Suprapubic skin (tissue), 4 donors: Measurements from ENCODE around the gene PCDHA1. TPM values are rescaled to one million over a fixed set of nuclear protein-coding genes. Genes with fewer than 3 reads are reported as not detected.
"Not testable (repeated sequence)": the region's sequence is repeated elsewhere in the genome, so short reads cannot be mapped to it uniquely, and the experiment has no call there.

Experiments
- DNase-seq, 2 donors: peaks; one replicate each; pipeline ENCODE4 v3.0.0-alpha.2; 2019; ENCODE audit warnings: low spot score in 2 of 2
- H3K27ac ChIP-seq: fragments of 200-600 bp; sonication (generic); one replicate; pipeline ENCODE4 v1.5.1; 2019
- H3K27me3 ChIP-seq: fragments of 200-600 bp; sonication (generic); one replicate; pipeline ENCODE4 v1.5.1; 2019
- H3K36me3 ChIP-seq: fragments of 200-600 bp; sonication (generic); one replicate; pipeline ENCODE4 v1.5.1; 2019
- H3K4me1 ChIP-seq: fragments of 200-600 bp; sonication (generic); one replicate; pipeline ENCODE4 v1.5.1; 2019
- H3K4me3 ChIP-seq: fragments of 200-600 bp; sonication (generic); one replicate; pipeline ENCODE4 v1.5.1; 2019; ENCODE audit warnings: mild to moderate bottlenecking
- H3K9me3 ChIP-seq: fragments of 200-600 bp; sonication (generic); one replicate; pipeline ENCODE4 v1.5.1; 2019
- EP300 ChIP-seq: sonication (generic); formaldehyde crosslinking; IDR thresholded peaks from one replicate; pipeline ENCODE4 v1.6.1; 2017; ENCODE audit warnings: antibody characterized with exemption
- POLR2A ChIP-seq, 2 donors: fragments of 450-650 bp; IDR thresholded peaks; one replicate each; pipeline ENCODE4 v1.6.1; 2017; ENCODE audit warnings: antibody characterized with exemption in 2 of 2, mild to moderate bottlenecking in 2 of 2, moderate library complexity in 2 of 2
- POLR2AphosphoS5 ChIP-seq, 3 donors: sonication (generic); formaldehyde crosslinking; IDR thresholded peaks; one replicate each; pipeline ENCODE4 v1.6.1; 2017; ENCODE audit warnings: antibody characterized with exemption in 3 of 3
- WGBS: methylation state at CpG from one replicate; pipeline ENCODE4 v1.1.5; 2018; 5-methylcytosine and 5-hydroxymethylcytosine counted together
- total RNA-seq, 4 donors: library from RNA; depleted of rRNA; stranded (reverse); fragments of >200 nt; gene quantifications; one replicate each; pipeline ENCODE4 v1.1.0, GENCODE V29; 2016
- TF ChIP-seq, protein P1 (sequence below), 2 donors: fragments of 200-600 bp in 1 of 2; fragments of 450-650 bp in 1 of 2; sonication (generic) in 1 of 2; IDR thresholded peaks; one replicate each; pipeline ENCODE4 v1.5.1; 2016 to 2019; ENCODE audit warnings: antibody characterized with exemption in 2 of 2, mild to moderate bottlenecking in 1 of 2, moderate library complexity in 1 of 2

PCDHA1 gene
- total RNA-seq, 4 donors from 2014 or later, result not detected

- Histone ChIP-seq H3K36me3 (no peaks in the 10 kb centered on the region), H3K9me3 (peaks cover 65% of the 10 kb centered on the region), H3K27ac (no peak overlapping the region), H3K4me1 (no peaks in the 10 kb centered on the region), H3K27me3 (no peaks in the 10 kb centered on the region), H3K4me3 (no peak overlapping the region)
- no peak for TF ChIP-seq POLR2AphosphoS5 (IDR thresholded peaks at IDR 0.05)
- no peak for DNase-seq
- WGBS, result 88% methylated on average over 4 of the region's 4 CpGs
Observed at GRCh38 chr5:140767444-140767843, 18.5 kb upstream of the PCDHA1 start.

- Histone ChIP-seq H3K27ac (no peak overlapping the region), H3K9me3 (peaks cover 16% of the 10 kb centered on the region), H3K4me1 (no peaks in the 10 kb centered on the region), H3K4me3 (no peak overlapping the region), H3K36me3 (no peaks in the 10 kb centered on the region), H3K27me3 (no peaks in the 10 kb centered on the region)
- no peak for DNase-seq
- TF ChIP-seq EP300, result no peak
- no peak for TF ChIP-seq POLR2A (IDR thresholded peaks at IDR 0.05)
- TF ChIP-seq POLR2AphosphoS5 (IDR thresholded peaks at IDR 0.05), result no peak
- TF ChIP-seq, protein P1, sequence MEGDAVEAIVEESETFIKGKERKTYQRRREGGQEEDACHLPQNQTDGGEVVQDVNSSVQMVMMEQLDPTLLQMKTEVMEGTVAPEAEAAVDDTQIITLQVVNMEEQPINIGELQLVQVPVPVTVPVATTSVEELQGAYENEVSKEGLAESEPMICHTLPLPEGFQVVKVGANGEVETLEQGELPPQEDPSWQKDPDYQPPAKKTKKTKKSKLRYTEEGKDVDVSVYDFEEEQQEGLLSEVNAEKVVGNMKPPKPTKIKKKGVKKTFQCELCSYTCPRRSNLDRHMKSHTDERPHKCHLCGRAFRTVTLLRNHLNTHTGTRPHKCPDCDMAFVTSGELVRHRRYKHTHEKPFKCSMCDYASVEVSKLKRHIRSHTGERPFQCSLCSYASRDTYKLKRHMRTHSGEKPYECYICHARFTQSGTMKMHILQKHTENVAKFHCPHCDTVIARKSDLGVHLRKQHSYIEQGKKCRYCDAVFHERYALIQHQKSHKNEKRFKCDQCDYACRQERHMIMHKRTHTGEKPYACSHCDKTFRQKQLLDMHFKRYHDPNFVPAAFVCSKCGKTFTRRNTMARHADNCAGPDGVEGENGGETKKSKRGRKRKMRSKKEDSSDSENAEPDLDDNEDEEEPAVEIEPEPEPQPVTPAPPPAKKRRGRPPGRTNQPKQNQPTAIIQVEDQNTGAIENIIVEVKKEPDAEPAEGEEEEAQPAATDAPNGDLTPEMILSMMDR (IDR thresholded peaks at IDR 0.05), result no peak
- 94% methylated on average over 1 of the region's 1 CpG for WGBS
Observed at GRCh38 chr5:140780512-140780911, 5.4 kb upstream of the PCDHA1 start.

- not testable (repeated sequence) for H3K36me3 ChIP-seq, H3K27ac ChIP-seq, H3K4me3 ChIP-seq, H3K4me1 ChIP-seq, DNase-seq
- Histone ChIP-seq H3K27me3 (peaks cover 22% of the 10 kb centered on the region), H3K9me3 (peaks cover 24% of the 10 kb centered on the region)
- WGBS, result 68% methylated on average over 20 of the region's 44 CpGs
Observed at GRCh38 chr5:140787422-140787821, 1.5 kb downstream of the PCDHA1 start.

DNA sequence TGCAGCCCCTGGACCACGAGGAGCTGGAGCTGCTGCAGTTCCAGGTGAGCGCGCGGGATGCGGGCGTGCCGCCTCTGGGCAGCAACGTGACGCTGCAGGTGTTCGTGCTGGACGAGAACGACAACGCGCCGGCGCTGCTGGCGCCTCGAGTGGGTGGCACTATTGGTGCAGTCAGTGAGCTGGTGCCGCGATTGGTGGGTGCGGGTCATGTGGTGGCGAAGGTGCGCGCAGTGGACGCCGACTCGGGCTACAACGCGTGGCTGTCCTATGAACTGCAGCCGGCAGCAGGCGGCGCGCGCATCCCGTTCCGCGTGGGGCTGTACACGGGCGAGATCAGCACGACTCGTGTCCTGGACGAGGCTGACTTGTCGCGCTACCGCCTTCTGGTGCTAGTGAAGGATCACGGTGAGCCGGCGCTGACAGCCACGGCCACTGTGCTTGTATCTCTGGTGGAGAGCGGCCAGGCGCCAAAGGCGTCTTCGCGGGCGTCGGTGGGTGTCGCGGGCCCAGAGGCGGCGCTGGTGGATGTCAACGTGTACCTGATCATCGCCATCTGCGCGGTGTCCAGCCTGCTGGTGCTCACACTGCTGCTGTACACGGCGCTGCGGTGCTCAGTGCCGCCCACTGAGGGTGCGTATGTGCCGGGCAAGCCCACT, 2.0 kb downstream of the PCDHA1 start:
- not testable (repeated sequence) for H3K27ac ChIP-seq, H3K4me3 ChIP-seq, H3K4me1 ChIP-seq, DNase-seq, H3K36me3 ChIP-seq
- Histone ChIP-seq H3K9me3 (peaks cover 24% of the 10 kb centered on the region), H3K27me3 (peaks cover 22% of the 10 kb centered on the region)
- 49% methylated on average over 6 of the region's 70 CpGs for WGBS

GRCh38 chr5:140791089-140791488, 5.1 kb downstream of the PCDHA1 start:
- Histone ChIP-seq H3K4me3 (no peak overlapping the region), H3K27me3 (peaks cover 23% of the 10 kb centered on the region), H3K36me3 (no peaks in the 10 kb centered on the region), H3K4me1 (no peaks in the 10 kb centered on the region), H3K27ac (no peak overlapping the region), H3K9me3 (peaks cover 27% of the 10 kb centered on the region)
- no peak for DNase-seq
- TF ChIP-seq, protein P1 (IDR thresholded peaks at IDR 0.05), result no peak
- TF ChIP-seq EP300 (no peak), POLR2A (IDR thresholded peaks at IDR 0.05) (no peak), POLR2AphosphoS5 (IDR thresholded peaks at IDR 0.05) (no peak)
- 42% methylated on average over 2 of the region's 2 CpGs for WGBS

GRCh38 chr5:140794595-140795258, 8.8 kb downstream of the PCDHA1 start, which contains the start of gene PCDHA2:
TSS of gene PCDHA2 (plus strand) at chr5:140794852.
- Histone ChIP-seq H3K27ac (no peak within 1 kb of the TSS), H3K36me3 (no peaks in the 10 kb centered on the region), H3K9me3 (peaks cover 15% of the 10 kb centered on the region), H3K4me3 (no peak within 1 kb of the TSS), H3K27me3 (peaks cover 3% of the 10 kb centered on the region), H3K4me1 (no peaks in the 10 kb centered on the region)
- no peak for DNase-seq
- 25% methylated on average over 27 of the region's 27 CpGs for WGBS
- TF ChIP-seq EP300, result no peak
- TF ChIP-seq, protein P1 (IDR thresholded peaks at IDR 0.05), result no peak
- no peak for TF ChIP-seq POLR2A (IDR thresholded peaks at IDR 0.05)
- TF ChIP-seq POLR2AphosphoS5 (IDR thresholded peaks at IDR 0.05), result no peak
